NCI-H1105 (cell line): Measurements from ENCODE around the gene MTMR3.
A peak's percentile ranks its signal among the peaks of the same experiment; 100 is the strongest.

Experiments used
- DNase-seq: peaks from one replicate; lab custom pipeline; 2025; lab: John Stamatoyannopoulos, UW

The MTMR3 gene

GRCh38 chr22:30028731-30029130, 145.8 kb downstream of the MTMR3 start:
- DNase-seq, result no peak

DNA sequence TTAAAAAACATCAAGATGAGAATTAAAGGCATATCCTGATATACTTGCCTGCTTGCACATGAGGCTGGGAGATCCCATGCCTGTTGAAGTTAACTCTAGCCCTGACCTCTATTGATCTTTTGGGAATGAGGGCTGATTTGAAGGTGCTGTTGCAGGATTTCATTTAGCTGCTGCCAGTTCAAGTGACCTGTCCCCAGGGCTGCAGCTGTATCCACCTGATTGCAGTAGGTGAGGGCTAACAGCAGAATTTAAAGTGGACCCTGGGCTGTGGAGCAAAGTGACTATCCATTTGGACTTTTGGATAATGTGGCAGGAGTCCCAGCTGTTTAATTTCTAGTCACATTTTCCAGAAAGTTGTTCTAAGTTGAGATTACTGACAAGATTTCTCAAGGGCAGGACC, 146.5 kb downstream of the MTMR3 start:
- DNase-seq, result no peak

- DNase-seq, result no peak
Observed at GRCh38 chr22:30030329-30030728, 147.4 kb downstream of the MTMR3 start.

DNA sequence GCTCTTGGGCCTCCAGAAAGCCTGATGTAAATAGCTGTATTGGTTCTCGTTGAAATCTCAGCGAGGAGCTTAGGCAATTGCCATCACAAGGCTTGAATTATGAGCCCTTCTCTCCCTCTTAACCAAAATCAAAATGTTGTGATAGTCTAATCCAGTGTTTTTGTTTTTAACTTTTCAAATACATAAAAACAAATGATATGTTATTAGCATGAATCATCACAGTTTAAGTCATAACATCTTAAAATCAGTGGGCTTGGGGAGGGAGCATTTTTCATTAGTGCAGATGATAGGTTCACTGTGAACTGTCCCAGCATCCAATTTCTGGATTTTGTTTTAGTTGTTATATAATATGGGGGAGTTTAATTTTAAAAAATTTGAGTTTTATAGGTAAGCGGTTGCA, 148.4 kb downstream of the MTMR3 start:
- no peak for DNase-seq

DNA sequence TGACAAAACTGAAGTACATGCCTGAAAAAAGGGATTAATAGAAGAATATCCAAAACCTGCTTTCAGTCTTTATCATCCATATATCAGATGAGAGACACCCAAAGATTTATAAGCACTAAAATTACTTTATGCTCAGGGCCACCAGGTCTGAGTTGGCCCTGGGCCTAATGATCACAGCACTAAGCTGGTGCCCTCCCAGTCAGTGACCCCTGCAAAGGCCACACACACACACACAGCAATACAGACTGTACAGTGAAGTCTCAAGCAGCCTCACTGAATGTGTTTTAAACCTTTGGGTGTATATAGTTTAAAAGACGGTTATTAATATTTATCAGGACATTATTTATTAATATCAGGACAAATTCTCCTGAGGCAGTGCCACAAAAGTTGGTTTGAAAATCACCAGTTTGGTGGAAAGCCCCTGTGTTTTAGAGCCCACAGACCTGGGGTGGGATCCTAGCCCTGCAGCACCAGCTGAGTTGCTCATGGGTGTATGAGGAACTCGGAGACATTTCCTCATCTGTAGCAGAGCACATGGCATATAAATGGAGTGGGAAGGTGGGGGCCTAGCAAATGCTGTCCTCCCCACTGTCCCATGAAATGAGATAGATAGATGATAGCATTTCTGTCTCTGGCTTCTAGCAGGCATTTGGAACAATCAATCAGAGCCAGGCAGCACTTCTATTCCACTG, 148.9 kb downstream of the MTMR3 start:
- no peak for DNase-seq

DNA sequence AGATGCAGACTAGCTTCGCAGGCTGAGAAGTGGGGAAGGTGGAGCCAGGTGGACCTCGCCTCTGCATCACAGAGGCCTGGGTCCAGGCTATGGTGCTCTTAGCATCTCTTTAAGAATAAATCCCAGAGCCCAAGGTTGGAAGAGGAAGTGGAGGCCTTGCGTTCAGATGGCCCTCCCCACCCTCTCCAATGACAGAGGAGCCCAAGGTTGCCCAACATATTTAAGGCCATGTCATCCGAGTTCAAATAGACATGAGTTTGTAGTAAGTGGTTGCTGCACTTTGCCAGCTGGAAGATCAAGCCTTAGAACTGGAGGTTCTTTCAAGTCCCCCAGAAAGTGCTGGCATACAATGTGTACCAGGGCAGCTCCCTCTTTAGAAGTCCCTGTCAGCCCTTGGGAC, 150.2 kb downstream of the MTMR3 start:
- DNase-seq, result no peak

DNA sequence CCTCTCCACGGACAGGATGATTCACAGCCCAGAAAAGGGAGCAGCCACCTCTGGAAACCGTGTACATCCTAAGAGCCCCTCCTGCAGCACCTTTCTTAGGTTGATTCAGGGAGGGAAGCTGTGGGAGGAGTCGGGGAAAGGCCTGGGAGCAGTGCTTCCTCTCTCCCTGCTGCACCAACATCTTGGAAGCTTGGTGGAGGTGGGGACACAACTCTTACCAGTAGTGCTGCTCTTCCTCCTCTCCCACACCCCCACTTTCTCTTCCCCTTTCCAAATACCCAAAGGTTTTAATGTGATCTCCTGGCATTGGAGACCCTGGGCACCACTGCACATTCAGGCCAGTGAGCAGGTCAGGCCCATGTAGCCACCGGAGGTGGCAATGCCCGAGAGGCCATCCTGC, 150.9 kb downstream of the MTMR3 start:
- DNase-seq, result no peak

GRCh38 chr22:30036656-30037055, 153.7 kb downstream of the MTMR3 start:
- DNase-seq, result no peak

- DNase-seq, result no peak
Observed at GRCh38 chr22:30038219-30038618, 155.2 kb downstream of the MTMR3 start.

GRCh38 chr22:30040499-30041260, 157.7 kb downstream of the MTMR3 start:
- DNase-seq, result no peak

- no peak for DNase-seq
Observed at GRCh38 chr22:30041475-30041874, 158.5 kb downstream of the MTMR3 start.

- no peak for DNase-seq
Observed at GRCh38 chr22:30041881-30042280, 158.9 kb downstream of the MTMR3 start.

DNA sequence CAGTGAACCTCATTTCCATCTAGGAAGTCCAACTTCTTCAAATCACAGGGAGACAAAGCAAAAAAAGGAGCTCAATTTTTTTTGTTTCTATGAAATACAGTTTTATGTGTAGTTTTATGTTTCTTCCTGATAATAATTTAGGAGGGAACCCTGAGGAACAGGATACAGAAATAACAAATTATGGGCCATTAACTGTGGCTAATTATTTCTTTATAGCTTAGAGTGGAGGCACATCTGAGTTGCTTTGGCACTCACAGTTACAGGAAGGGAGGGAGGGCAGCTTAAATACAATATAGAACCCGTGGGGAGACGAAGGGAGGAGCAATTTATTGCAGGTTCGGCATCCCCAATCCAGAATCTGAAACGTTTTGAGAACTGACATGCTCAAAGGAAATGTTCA, 160.2 kb downstream of the MTMR3 start:
- DNase-seq, result peak; percentile 12

GRCh38 chr22:30044369-30044768, 161.4 kb downstream of the MTMR3 start:
- DNase-seq, result no peak

DNA sequence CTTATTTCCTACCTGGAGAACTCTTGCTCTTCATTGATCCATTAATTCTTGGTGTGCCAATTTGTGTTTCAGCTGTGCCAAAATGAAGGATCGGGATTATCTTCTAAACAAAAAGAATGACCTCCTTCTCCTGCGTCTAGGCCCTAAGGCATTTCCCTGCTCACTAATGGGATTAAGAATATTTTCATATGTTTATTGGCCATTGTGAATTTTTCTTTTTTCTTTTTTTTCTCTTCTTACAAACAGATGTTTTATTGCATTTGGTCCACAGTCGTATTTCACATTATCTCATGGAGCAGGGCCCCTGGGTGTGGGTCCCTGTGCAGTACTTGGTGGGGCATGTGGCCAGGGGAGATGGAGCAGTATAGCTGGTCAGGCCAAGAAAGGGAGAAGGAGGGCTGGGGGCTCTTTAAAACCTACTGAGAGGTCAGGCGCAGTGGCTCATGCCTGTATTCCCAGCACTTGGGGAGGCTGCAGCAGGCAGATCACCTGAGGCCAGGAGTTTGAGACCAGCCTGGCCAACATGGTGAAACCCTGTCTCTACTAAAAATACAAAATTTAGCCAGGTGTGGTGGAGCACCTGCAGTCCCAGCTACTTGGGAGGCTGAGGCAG, 162.0 kb downstream of the MTMR3 start:
- DNase-seq, result no peak

GRCh38 chr22:30045494-30045887, 162.5 kb downstream of the MTMR3 start:
- no peak for DNase-seq

DNA sequence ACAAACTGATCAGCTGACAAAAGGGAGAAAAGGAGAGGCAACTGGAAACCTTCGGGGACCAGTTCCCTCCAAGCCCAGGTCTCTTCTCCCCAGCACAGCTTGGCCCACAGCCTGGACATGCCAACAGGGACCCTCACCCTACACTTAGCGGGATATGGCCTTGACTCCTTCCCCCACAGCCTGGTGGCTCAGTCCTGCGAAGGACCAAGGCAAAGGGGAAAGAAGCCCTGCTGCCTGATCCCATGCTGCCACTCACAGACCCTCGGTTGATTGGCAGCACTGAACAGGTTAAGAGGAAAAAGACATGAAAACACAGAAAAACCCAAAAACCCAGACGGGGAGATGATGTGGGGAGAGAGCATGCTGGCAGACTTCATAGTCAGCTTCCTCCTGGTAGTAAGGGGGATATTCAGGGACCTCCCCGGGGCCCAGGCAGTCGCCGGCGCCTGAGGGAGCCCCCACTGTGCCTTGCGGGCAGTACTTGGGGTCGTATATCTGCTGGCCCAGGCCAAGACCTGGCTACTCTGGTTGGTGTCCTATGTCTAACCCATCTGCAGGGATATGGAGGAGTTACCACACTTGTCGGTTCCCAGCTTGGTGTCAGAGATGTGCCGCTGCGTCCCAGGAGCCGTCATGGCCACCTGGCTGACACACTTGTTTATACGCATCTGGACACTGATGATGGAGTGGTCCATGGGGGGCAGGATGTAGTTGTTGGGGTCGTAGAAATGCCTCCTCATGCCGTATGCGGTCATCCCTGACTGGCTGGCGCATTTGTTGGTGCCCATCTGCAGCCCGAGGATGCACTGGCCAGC, 163.1 kb downstream of the MTMR3 start:
- DNase-seq, result no peak

DNA sequence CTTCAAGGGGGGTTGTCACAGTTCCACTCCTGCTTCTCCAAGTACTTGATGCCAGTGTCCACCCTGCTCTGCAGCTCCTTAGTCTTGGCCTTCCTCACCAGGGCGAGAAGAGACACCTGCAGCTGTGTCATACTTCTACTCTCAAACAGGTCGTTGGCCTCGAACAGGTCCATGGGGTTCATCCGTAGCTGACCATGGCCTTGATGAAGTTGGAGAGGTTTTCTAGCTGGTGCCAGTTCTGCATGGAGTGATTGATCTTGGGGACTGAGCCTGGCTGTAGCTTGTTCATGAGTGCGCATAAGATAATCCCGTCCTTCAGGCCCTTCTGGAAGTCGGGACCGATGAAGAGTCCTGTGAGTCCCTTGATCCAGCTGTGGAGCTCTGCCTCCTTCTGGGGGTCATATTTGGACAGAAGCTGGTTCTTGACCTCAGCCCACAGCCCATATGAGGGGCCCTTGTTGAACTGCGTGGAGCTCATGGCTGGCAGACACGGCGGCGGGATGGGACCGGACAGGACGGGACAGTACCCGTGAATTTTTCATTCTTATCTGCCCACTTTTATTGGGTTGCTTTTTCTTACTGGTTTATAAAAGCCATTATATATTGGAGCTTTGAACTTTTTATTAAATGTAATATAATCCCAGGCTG, 163.9 kb downstream of the MTMR3 start:
- DNase-seq, result no peak

- no peak for DNase-seq
Observed at GRCh38 chr22:30047364-30047738, 164.4 kb downstream of the MTMR3 start.

DNA sequence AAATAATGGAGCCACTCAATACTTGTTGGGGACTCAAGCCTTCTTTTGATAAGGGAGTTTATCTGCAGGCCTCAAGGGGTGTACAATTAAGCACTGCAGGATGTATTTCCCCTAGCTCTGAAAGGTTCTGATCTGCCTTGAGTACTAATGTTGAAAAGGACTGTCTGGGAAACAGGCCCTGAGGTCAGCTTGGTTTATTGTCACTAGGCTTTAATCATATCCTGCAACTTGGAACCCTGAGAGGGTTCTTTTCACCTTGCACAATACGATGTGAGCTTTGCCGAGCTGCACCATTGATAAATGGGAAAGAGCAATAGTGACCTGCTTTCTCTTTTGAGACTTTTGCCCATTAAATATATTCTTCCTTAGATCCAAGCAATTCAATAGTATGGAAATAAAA, 165.7 kb downstream of the MTMR3 start:
- DNase-seq, result no peak

DNA sequence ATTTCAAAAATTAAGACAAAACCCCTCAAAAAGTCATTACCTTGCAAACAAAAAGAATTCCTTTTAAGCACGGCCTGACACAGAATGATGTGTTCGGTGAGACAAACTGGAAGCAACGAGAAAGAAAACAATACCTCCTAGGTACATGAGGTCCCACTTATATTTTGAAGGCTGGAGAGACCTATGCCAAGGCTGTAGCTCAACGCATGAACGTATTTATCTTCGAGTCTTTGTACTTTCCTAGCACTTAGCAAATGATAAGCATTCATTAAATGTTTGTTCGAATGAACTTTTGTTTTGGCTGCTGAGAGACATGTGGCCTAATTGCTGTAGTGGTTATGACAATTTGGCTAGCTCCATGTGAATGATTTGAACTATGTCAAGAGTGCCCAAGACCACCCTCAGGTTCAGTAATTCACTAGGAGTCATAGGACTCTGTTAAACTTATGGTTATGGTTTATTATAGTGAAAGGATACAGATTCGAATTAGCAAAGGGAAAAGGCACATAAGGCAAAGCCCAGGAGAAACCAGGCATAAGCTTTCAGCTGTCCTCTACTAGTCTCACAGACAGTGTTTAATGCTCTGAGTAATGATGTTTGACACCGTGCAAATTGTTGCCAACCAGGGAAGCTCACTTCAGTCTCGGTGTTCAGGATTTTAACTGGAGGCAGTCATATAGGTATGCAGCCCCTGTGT, 171.2 kb downstream of the MTMR3 start:
- no peak for DNase-seq

DNA sequence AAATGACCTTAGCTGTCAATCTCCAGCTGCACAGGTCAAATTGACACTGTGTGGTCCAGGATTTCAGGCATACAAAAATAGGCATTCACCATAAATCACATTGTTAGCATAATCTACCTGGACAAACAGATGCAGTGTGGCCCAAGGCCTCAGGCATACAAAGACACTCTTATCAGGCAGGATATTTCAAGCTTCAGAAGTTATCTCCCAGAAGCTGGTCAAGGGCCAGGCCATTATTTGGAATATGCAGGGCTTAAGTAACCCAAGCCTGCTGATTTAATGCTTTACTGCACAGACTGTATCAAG, 171.7 kb downstream of the MTMR3 start:
- no peak for DNase-seq
